ENCODE results near the gene P2RX4. TPM values are rescaled to one million over a fixed set of nuclear protein-coding genes. Genes with fewer than 3 reads are reported as not detected.
"Not testable (repeated sequence)": the region's sequence is repeated elsewhere in the genome, so short reads cannot be mapped to it uniquely, and the experiment has no call there.

The P2RX4 gene
- polyA plus RNA-seq, 1 donor (not counting 4 experiments of a cell fraction or from before 2014, with no cell fraction given) = 5.1 TPM

DNA sequence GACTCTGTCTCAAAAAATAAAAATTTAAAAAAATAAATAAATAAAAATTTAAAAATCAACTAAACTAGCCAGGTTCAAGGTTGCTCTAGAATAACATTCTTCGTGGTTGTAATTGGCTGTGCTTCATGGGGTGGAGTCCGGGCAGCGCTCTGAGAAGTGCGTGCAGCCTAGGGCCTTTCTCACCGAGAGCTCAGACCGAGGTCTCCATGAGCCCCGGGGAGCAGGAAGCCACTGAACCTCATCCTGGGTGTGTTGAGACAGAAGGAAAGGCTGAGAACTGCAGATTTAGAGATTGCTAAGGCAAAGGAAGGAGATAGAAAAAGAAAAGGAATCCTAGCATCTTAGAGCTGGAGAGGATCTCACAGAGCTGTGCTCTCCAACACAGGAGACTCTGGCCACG is 14.7 kb downstream of the P2RX4 start:
- H3K27ac ChIP-seq (ENCODE audit: control insufficient read depth, insufficient read depth, low read length) = no peak overlapping the region
- TF ChIP-seq EZH2 (IDR thresholded peaks at IDR 0.05; ENCODE audit: low read length) = no peak
- TF ChIP-seq, protein P1, sequence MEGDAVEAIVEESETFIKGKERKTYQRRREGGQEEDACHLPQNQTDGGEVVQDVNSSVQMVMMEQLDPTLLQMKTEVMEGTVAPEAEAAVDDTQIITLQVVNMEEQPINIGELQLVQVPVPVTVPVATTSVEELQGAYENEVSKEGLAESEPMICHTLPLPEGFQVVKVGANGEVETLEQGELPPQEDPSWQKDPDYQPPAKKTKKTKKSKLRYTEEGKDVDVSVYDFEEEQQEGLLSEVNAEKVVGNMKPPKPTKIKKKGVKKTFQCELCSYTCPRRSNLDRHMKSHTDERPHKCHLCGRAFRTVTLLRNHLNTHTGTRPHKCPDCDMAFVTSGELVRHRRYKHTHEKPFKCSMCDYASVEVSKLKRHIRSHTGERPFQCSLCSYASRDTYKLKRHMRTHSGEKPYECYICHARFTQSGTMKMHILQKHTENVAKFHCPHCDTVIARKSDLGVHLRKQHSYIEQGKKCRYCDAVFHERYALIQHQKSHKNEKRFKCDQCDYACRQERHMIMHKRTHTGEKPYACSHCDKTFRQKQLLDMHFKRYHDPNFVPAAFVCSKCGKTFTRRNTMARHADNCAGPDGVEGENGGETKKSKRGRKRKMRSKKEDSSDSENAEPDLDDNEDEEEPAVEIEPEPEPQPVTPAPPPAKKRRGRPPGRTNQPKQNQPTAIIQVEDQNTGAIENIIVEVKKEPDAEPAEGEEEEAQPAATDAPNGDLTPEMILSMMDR (optimal IDR thresholded peaks at IDR 0.05 in 1 of 3, IDR thresholded peaks at IDR 0.05 in 1 of 3, conservative IDR thresholded peaks at IDR 0.05 in 1 of 3; ENCODE audit: extremely low read depth in 1 of 3, insufficient read depth in 2 of 3, low read length in 3 of 3) = no peak
- H3K4me2 ChIP-seq (ENCODE audit: control insufficient read depth, extremely low read depth, insufficient read depth, low read depth, low read length) = no peak overlapping the region
- no peaks in the 10 kb centered on the region for H4K20me1 ChIP-seq (ENCODE audit: control insufficient read depth, extremely low read depth, insufficient read depth, low read length)
- peaks cover 0 to 2% of the 10 kb centered on the region in 2 experiments for H3K36me3 ChIP-seq (ENCODE audit: control insufficient read depth in 2 of 2, extremely low read depth in 1 of 2, insufficient read depth in 2 of 2, low read length in 2 of 2)
- dilution Hi-C loops (cut with MboI; ENCODE audit: extremely low pct_ligation_motif_present, low sequenced_read_pairs) = no loop called here
- FAIRE-seq (no peak), DNase-seq (ENCODE audit: low read depth, low spot score) (no peak)
- no peaks in the 10 kb centered on the region for H3K27me3 ChIP-seq (ENCODE audit: control insufficient read depth, extremely low read depth, insufficient read depth, low read length)
- no peaks in the 10 kb centered on the region for H3K9me3 ChIP-seq (ENCODE audit: control insufficient read depth, low read depth, low read length)
- no peak overlapping the region for H2AFZ ChIP-seq (ENCODE audit: control insufficient read depth, low read length)
- H3K9me1 ChIP-seq (ENCODE audit: control insufficient read depth, extremely low read depth, insufficient read depth, low read length) = no peaks in the 10 kb centered on the region
- H3K4me3 ChIP-seq (ENCODE audit: control insufficient read depth in 2 of 3, extremely low read depth in 1 of 3, insufficient read depth in 2 of 3, low read depth in 1 of 3, low read length in 3 of 3) = no peak overlapping the region
- H3K4me1 ChIP-seq (ENCODE audit: control insufficient read depth, extremely low read depth, insufficient read depth, low read length) = peaks cover 11% of the 10 kb centered on the region
- no peak overlapping the region for H3K9ac ChIP-seq (ENCODE audit: control insufficient read depth, extremely low read depth, insufficient read depth, low read length)
- H3K79me2 ChIP-seq (ENCODE audit: control insufficient read depth, insufficient read depth, low read length) = no peaks in the 10 kb centered on the region

DNA sequence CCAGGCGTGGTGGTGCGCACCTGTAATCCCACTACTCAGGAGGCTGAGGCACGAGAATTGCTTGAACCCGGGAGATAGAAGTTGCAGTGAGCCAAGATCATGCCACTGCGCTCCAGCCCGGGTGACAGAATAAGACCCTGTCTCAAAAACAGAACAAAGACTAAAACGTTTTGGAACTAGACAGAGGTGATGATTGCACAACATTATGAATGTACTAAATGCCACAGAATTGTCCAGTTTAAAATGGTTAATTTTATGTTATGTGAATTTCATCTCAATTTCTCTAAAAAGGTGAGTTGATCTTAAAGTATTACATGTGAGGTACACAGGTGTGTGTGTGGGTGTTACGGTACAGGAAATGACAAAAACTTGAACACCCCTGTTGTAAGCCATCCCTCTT is 16.5 kb downstream of the P2RX4 start:
- H3K4me3 ChIP-seq (ENCODE audit: control insufficient read depth in 2 of 3, extremely low read depth in 1 of 3, insufficient read depth in 2 of 3, low read depth in 1 of 3, low read length in 3 of 3) = no peak overlapping the region
- dilution Hi-C loops (cut with MboI; ENCODE audit: extremely low pct_ligation_motif_present, low sequenced_read_pairs) = no loop called here
- no peaks in the 10 kb centered on the region for H3K79me2 ChIP-seq (ENCODE audit: control insufficient read depth, insufficient read depth, low read length)
- H3K4me2 ChIP-seq (ENCODE audit: control insufficient read depth, extremely low read depth, insufficient read depth, low read depth, low read length) = no peak overlapping the region
- H3K9me3 ChIP-seq (ENCODE audit: control insufficient read depth, low read depth, low read length) = no peaks in the 10 kb centered on the region
- H3K9ac ChIP-seq (ENCODE audit: control insufficient read depth, extremely low read depth, insufficient read depth, low read length) = no peak overlapping the region
- no peaks in the 10 kb centered on the region for H3K27me3 ChIP-seq (ENCODE audit: control insufficient read depth, extremely low read depth, insufficient read depth, low read length)
- H3K9me1 ChIP-seq (ENCODE audit: control insufficient read depth, extremely low read depth, insufficient read depth, low read length) = no peaks in the 10 kb centered on the region
- FAIRE-seq = no peak
- peaks cover 0 to 2% of the 10 kb centered on the region in 2 experiments for H3K36me3 ChIP-seq (ENCODE audit: control insufficient read depth in 2 of 2, extremely low read depth in 1 of 2, insufficient read depth in 2 of 2, low read length in 2 of 2)
- no peak overlapping the region for H3K27ac ChIP-seq (ENCODE audit: control insufficient read depth, insufficient read depth, low read length)
- peaks cover 22% of the 10 kb centered on the region for H3K4me1 ChIP-seq (ENCODE audit: control insufficient read depth, extremely low read depth, insufficient read depth, low read length)
- TF ChIP-seq, protein P1 (optimal IDR thresholded peaks at IDR 0.05 in 1 of 3, IDR thresholded peaks at IDR 0.05 in 1 of 3, conservative IDR thresholded peaks at IDR 0.05 in 1 of 3; ENCODE audit: extremely low read depth in 1 of 3, insufficient read depth in 2 of 3, low read length in 3 of 3) = no peak
- TF ChIP-seq EZH2 (IDR thresholded peaks at IDR 0.05; ENCODE audit: low read length) = no peak
- H2AFZ ChIP-seq (ENCODE audit: control insufficient read depth, low read length) = no peak overlapping the region
- no peak for DNase-seq (ENCODE audit: low read depth, low spot score)
- no peaks in the 10 kb centered on the region for H4K20me1 ChIP-seq (ENCODE audit: control insufficient read depth, extremely low read depth, insufficient read depth, low read length)

DNA sequence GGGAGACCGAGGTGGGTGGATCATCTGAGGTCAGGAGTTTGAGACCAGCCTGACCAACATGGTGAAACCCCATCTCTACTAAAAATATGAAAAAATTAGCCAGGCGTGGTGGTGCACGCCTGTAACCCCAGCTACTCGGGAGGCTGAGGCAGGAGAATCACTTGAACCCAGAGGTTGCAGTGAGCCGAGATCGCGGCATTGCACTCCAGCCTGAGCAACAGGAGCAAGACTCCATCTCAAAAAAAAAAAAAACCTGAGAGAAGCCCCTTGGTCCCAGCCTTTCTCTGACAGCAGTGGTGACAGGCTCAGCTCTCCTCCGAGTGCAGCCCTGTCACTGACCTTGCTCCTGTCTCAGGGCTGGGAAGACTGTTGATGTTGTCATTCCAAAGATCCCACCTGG is 16.9 kb downstream of the P2RX4 start:
- peaks cover 22% of the 10 kb centered on the region for H3K4me1 ChIP-seq (ENCODE audit: control insufficient read depth, extremely low read depth, insufficient read depth, low read length)
- H3K4me3 ChIP-seq (ENCODE audit: control insufficient read depth in 2 of 3, extremely low read depth in 1 of 3, insufficient read depth in 2 of 3, low read depth in 1 of 3, low read length in 3 of 3); H2AFZ ChIP-seq (ENCODE audit: control insufficient read depth, low read length); H3K9me1 ChIP-seq (ENCODE audit: control insufficient read depth, extremely low read depth, insufficient read depth, low read length); H3K27me3 ChIP-seq (ENCODE audit: control insufficient read depth, extremely low read depth, insufficient read depth, low read length); FAIRE-seq; H3K27ac ChIP-seq (ENCODE audit: control insufficient read depth, insufficient read depth, low read length); H3K79me2 ChIP-seq (ENCODE audit: control insufficient read depth, insufficient read depth, low read length); H3K36me3 ChIP-seq (ENCODE audit: control insufficient read depth in 2 of 2, extremely low read depth in 1 of 2, insufficient read depth in 2 of 2, low read length in 2 of 2); DNase-seq (ENCODE audit: low read depth, low spot score); dilution Hi-C loops (cut with MboI; ENCODE audit: extremely low pct_ligation_motif_present, low sequenced_read_pairs); H4K20me1 ChIP-seq (ENCODE audit: control insufficient read depth, extremely low read depth, insufficient read depth, low read length); H3K9ac ChIP-seq (ENCODE audit: control insufficient read depth, extremely low read depth, insufficient read depth, low read length); H3K9me3 ChIP-seq (ENCODE audit: control insufficient read depth, low read depth, low read length): not testable (repeated sequence)
- H3K4me2 ChIP-seq (ENCODE audit: control insufficient read depth, extremely low read depth, insufficient read depth, low read depth, low read length) = peak overlapping the region; percentile 37

Data from keratinocyte (primary cell).